Kidney (tissue), 14 donors: ENCODE results near the gene ANKEF1. TPM values are rescaled to one million over a fixed set of nuclear protein-coding genes. Genes with fewer than 3 reads are reported as not detected.
A peak's percentile ranks its signal among the peaks of the same experiment; 100 is the strongest.
"Not testable (repeated sequence)": the region's sequence is repeated elsewhere in the genome, so short reads cannot be mapped to it uniquely, and the experiment has no call there.

Source experiments
- DNase-seq, 5 donors: peaks; one replicate each; pipeline ENCODE4 v3.0.0-alpha.2; 2013 to 2020
- FAIRE-seq: peaks from 2 replicates; lab custom pipeline; 2012; peaks lifted over from hg19 to GRCh38; lab: Jason Lieb, UNC
- H3K27ac ChIP-seq, 2 donors: one replicate each; pipeline ENCODE4 v1.7.0; 2013; ENCODE audit warnings: low read depth in 2 of 2, low read length in 2 of 2, inconsistent platforms in 1 of 2
- H3K27me3 ChIP-seq: one replicate; pipeline ENCODE4 v1.7.1; 2013; ENCODE audit warnings: low read length, inconsistent platforms; ENCODE audit not compliant: control insufficient read depth, insufficient read depth
- H3K36me3 ChIP-seq, 3 donors: one replicate each; pipeline versions ENCODE4 v1.7.0 to v1.7.1; 2013; ENCODE audit warnings: low read length in 3 of 3, control low read depth in 1 of 3, inconsistent platforms in 1 of 3; ENCODE audit not compliant: insufficient read depth in 3 of 3, control insufficient read depth in 2 of 3
- H3K4me1 ChIP-seq, 3 donors: one replicate each; pipeline versions ENCODE4 v1.7.0 to v1.7.1; 2013; ENCODE audit warnings: low read length in 3 of 3, inconsistent platforms in 1 of 3, low read depth in 1 of 3; ENCODE audit not compliant: control insufficient read depth in 2 of 3, insufficient read depth in 2 of 3
- H3K4me3 ChIP-seq, 3 donors: one replicate each; pipeline versions ENCODE4 v1.7.0 to v1.8.1; 2013; ENCODE audit warnings: low read length in 3 of 3, control low read depth in 1 of 3, inconsistent platforms in 1 of 3
- H3K9ac ChIP-seq, 3 donors: one replicate each; pipeline versions ENCODE4 v1.7.0 to v1.7.1; 2013; ENCODE audit warnings: low read length in 3 of 3, control low read depth in 1 of 3, inconsistent platforms in 1 of 3
- H3K9me3 ChIP-seq, 3 donors: one replicate each; pipeline versions ENCODE4 v1.7.0 to v1.7.1; 2013; ENCODE audit warnings: low read length in 3 of 3, control low read depth in 1 of 3, inconsistent platforms in 1 of 3; ENCODE audit not compliant: control insufficient read depth in 2 of 3, insufficient read depth in 1 of 3
- CTCF ChIP-seq: IDR thresholded peaks from 3 replicates; pipeline ENCODE4 v1.5.1; 2012; ENCODE audit warnings: mild to moderate bottlenecking, moderate library complexity, borderline replicate concordance; ENCODE audit not compliant: insufficient read depth; ENCODE audit errors: extremely low read depth
- intact Hi-C: fragments of 100-400 bp; cut with DNase I; formaldehyde crosslinking; loops from one replicate; pipeline ENCODE4 v1.11.1; 2022
- polyA plus RNA-seq: library from polyadenylated mRNA; stranded (reverse); fragments of 350-450 nt; fragmentation: Illumina TruSeq; extraction: RNeasy Lipid Tissue Mini Kit (QIAGEN cat#74804); gene quantifications from one replicate; pipeline ENCODE4 v1.2.3, GENCODE V29; 2014; ENCODE audit warnings: low read depth, low replicate concordance; ENCODE audit not compliant: insufficient read depth
- total RNA-seq: library from RNA; stranded (reverse); fragmentation: NEBNext Ultra II Directional; extraction: Animal tissue kit (Norgen Biotek cat#: 25700); gene quantifications from one replicate; pipeline ENCODE4 v1.2.1, GENCODE V29; 2021
- donor health status: control.
- donor health status: control.
- donor health status: control.
- donor health status: control.
- donor health status: control.
- donor health status: DM: yes; HTN: yes; CAD: no.
- donor health status: Normal renal cell carcinoma (clear cell type).

Gene ANKEF1
- total and polyA plus RNA-seq, 2 donors from 2014 or later, result 1.9 to 6.6 TPM

DNA sequence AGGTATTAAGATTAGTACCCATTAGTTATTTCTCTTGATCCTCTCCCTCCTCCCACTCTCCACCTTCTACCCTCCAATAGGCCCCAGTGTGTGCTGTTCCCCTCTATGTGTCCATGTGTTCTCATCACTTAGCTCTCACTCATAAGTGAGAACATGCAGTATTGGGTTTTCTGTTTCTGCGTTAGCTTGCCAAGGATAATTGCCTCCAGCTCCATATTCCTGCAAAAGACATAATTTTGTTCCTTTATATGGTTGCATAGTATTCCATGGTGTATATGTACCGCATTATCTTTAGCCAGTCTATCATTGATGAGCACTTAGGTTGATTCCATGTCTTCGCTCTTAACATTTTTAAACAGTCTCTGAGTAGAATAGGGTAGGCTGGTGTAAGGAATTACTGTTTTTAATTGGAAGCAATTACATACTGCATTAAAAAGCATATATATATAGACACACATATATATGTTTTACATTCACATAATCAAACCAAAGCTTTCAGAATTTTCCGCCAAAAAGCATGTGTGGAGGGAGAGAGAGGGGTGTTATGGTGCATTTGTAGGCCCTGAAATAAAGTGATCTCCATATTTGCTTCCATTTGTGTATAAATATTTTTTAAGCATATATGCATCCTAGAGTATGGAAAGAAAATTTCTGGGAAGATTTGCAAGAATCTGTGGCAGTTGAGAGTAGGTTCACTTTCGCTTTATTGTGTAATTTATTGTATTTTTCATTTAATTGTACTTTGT, 709 bp upstream of the ANKEF1 start:
- intact Hi-C loops, result no loop called here
- Histone ChIP-seq H3K27ac (no peak overlapping the region), H3K9ac (no peak overlapping the region), H3K36me3 (no peaks in the 10 kb centered on the region), H3K9me3 (no peaks in the 10 kb centered on the region), H3K4me3 (peak overlapping the region in 1 of 3 donors; percentile 26), H3K27me3 (no peaks in the 10 kb centered on the region), H3K4me1 (peaks cover 0 to 4% (median 0%) of the 10 kb centered on the region in 3 donors)
- no peak for FAIRE-seq
- no peak for DNase-seq
- TF ChIP-seq CTCF, result no peak

GRCh38 chr20:10036321-10036720, 1.5 kb downstream of the ANKEF1 start:
- H3K4me1 ChIP-seq, intact Hi-C loops, H3K9me3 ChIP-seq, H3K9ac ChIP-seq, H3K4me3 ChIP-seq, FAIRE-seq, H3K27me3 ChIP-seq, DNase-seq, H3K27ac ChIP-seq, H3K36me3 ChIP-seq: not testable (repeated sequence)

DNA sequence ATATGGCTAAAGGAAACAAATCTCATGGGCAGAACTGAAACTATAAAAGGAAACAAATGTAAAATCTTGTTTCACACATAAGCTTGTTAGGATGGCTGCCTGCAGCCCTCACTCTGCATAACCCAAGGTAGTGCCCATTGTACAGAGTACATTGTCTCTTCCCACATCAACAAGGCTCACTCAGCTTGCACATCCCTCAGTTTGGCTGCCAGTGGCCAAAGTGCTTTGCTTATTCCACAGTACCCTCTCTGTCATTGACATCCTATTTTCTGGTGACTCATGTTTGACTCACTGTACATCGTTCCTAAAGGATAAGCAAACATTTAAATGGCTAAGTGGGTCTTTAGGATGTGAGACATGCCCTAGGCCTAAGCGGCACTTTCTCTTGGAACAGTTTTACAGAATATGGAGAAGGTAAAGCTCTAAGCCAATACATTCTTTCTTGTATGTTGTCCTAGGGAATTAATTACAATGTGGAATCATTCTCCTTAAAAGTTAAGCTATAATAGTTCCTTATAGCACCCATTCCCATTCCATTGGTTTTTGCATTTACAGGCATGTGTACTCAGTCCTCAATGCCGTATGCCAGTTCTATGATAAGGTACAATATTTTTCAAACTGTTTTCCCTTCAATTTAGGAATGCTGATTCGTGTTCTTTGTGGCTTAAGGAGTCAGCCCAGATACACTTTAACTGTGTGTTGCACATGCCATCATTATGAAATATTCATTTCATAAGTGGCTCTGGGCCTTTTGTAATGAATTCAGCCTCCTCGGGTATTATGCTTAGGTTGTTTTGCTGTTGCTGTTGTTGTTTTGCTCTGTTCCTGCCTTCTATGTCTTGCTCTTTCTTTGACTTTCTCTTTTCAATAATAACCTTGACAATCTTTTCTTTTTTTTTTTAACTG, 5.5 kb downstream of the ANKEF1 start:
- intact Hi-C loops, result no loop called here
- TF ChIP-seq CTCF, result no peak

DNA sequence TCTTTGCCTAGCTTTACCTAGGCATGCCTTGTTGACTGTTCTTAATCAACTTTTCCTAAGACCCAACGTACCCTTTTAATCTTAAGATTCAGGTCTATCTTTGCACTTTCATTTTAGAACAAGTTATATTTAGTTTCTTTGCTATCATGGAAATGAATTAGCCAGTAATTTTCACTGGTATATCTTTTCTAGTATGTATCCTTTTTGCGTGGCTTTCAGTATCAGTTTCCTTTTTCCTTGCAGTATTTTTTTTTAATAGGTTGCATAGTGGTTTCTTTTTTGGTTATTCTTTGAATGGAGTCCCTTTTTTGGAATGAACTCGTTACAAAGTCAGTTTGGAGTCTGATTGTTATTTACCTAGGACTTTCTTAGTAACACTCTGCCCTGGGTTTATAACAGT, 7.3 kb downstream of the ANKEF1 start:
- FAIRE-seq, result no peak
- intact Hi-C loops, result no loop called here

More for the DNA sequence above, 5.5 kb downstream of the ANKEF1 start:
- Histone ChIP-seq H3K9ac (no peak overlapping the region), H3K27me3 (no peaks in the 10 kb centered on the region), H3K4me3 (no peak overlapping the region), H3K4me1 (peaks cover 0 to 4% (median 0%) of the 10 kb centered on the region in 3 donors), H3K27ac (no peak overlapping the region), H3K36me3 (no peaks in the 10 kb centered on the region), H3K9me3 (no peaks in the 10 kb centered on the region)
- no peak for DNase-seq
- no peak for FAIRE-seq

More for the DNA sequence above, 7.3 kb downstream of the ANKEF1 start:
- Histone ChIP-seq H3K9ac (no peak overlapping the region), H3K4me1 (no peaks in the 10 kb centered on the region), H3K27me3 (no peaks in the 10 kb centered on the region), H3K4me3 (no peak overlapping the region), H3K9me3 (no peaks in the 10 kb centered on the region), H3K36me3 (no peaks in the 10 kb centered on the region), H3K27ac (no peak overlapping the region)
- DNase-seq, result no peak
- no peak for TF ChIP-seq CTCF
